Measurements from ENCODE around the gene HNF4A.
"Not testable (repeated sequence)": the region's sequence is repeated elsewhere in the genome, so short reads cannot be mapped to it uniquely, and the experiment has no call there.

HNF4A gene

GRCh38 chr20:44345941-44346340 is 9.6 kb upstream of the HNF4A start:
- not testable (repeated sequence) for DNase-seq

GRCh38 chr20:44348168-44348659 is 7.3 kb upstream of the HNF4A start:
- no peak for DNase-seq

GRCh38 chr20:44349349-44349748 is 6.2 kb upstream of the HNF4A start:
- DNase-seq = no peak

GRCh38 chr20:44350567-44350966 is 4.9 kb upstream of the HNF4A start:
- no peak for DNase-seq

- DNase-seq = no peak
Observed at GRCh38 chr20:44354979-44355497, 461 bp upstream of the HNF4A start.

GRCh38 chr20:44356353-44356723 is 839 bp downstream of the HNF4A start:
- no peak for DNase-seq

GRCh38 chr20:44357020-44357419 is 1.5 kb downstream of the HNF4A start:
- DNase-seq = no peak

GRCh38 chr20:44357555-44358125 is 2.1 kb downstream of the HNF4A start:
- no peak for DNase-seq

- DNase-seq = no peak
Observed at GRCh38 chr20:44358776-44359175, 3.3 kb downstream of the HNF4A start.

- no peak for DNase-seq
Observed at GRCh38 chr20:44360221-44360620, 4.7 kb downstream of the HNF4A start.

GRCh38 chr20:44361021-44361420 is 5.5 kb downstream of the HNF4A start:
- DNase-seq = no peak

GRCh38 chr20:44362466-44362940 is 7.0 kb downstream of the HNF4A start:
- no peak for DNase-seq

- no peak for DNase-seq
Observed at GRCh38 chr20:44364068-44364467, 8.6 kb downstream of the HNF4A start.

- no peak for DNase-seq
Observed at GRCh38 chr20:44364780-44365179, 9.3 kb downstream of the HNF4A start.

- no peak for DNase-seq
Observed at GRCh38 chr20:44367746-44368145, 12.2 kb downstream of the HNF4A start.

GRCh38 chr20:44370639-44371218 is 15.2 kb downstream of the HNF4A start:
- DNase-seq = no peak

- no peak for DNase-seq
Observed at GRCh38 chr20:44382641-44383040, 27.1 kb downstream of the HNF4A start.

- peak; percentile 79 for DNase-seq
Observed at GRCh38 chr20:44384423-44385027, 29.0 kb downstream of the HNF4A start.

GRCh38 chr20:44388466-44389023 is 33.0 kb downstream of the HNF4A start:
- DNase-seq = peak; percentile 77

- no peak for DNase-seq
Observed at GRCh38 chr20:44389871-44390270, 34.4 kb downstream of the HNF4A start.

GRCh38 chr20:44390280-44390679 is 34.8 kb downstream of the HNF4A start:
- DNase-seq = no peak

GRCh38 chr20:44392088-44392775 is 36.7 kb downstream of the HNF4A start:
- DNase-seq = no peak
